ENCODE measurements around the gene ADAMTS14. TPM values are rescaled to one million over a fixed set of nuclear protein-coding genes. Genes with fewer than 3 reads are reported as not detected.

ADAMTS14 gene
- 1.5 and 9.0 TPM in 2 replicates for total RNA-seq (ENCODE audit: low replicate concordance)

GRCh38 chr10:70672165-70673042, at the start of gene ADAMTS14:
Gene ADAMTS14 (plus strand): TSS chr10:70672506. CDS start chr10:70672803, 297 bp downstream.

GRCh38 chr10:70785190-70785589, 112.9 kb downstream of the ADAMTS14 start, which contains the start of gene TBATA:
Gene TBATA (minus strand): TSS chr10:70785377. CDS start chr10:70783379, 1,998 bp downstream.

Other genes with a start within 250 kb of the ADAMTS14 start
- gene NODAL, start 230.8 kb upstream of the ADAMTS14 start, total RNA-seq (ENCODE audit: low replicate concordance), result not detected in 2 replicates
- gene PALD1, start 193.7 kb upstream of the ADAMTS14 start, total RNA-seq (ENCODE audit: low replicate concordance), result 1.1 and 1.7 TPM in 2 replicates
- gene PRF1, start 69.8 kb upstream of the ADAMTS14 start, total RNA-seq (ENCODE audit: low replicate concordance), result not detected in 2 replicates
- not detected in 2 replicates for gene TBATA, start 112.9 kb downstream of the ADAMTS14 start, total RNA-seq (ENCODE audit: low replicate concordance)
- gene SGPL1, start 143.4 kb downstream of the ADAMTS14 start, total RNA-seq (ENCODE audit: low replicate concordance), result 30.4 and 55.8 TPM in 2 replicates
- gene PCBD1, start 216.1 kb downstream of the ADAMTS14 start, total RNA-seq (ENCODE audit: low replicate concordance), result 30.6 and 34.3 TPM in 2 replicates